22Rv1 (cell line): Measurements from ENCODE around the gene CLEC9A.

Experiments
- H3K27ac ChIP-seq: fragments of 450-650 bp; 2 replicates; pipeline ENCODE4 v1.5.1; 2017
- ZFX ChIP-seq: fragments of 450-650 bp; IDR thresholded peaks from 2 replicates; pipeline ENCODE4 v1.6.1; 2017; ENCODE audit warnings: antibody characterized with exemption, borderline replicate concordance
- TF ChIP-seq, protein P1 (sequence below): fragments of 450-650 bp; IDR thresholded peaks from 2 replicates; pipeline ENCODE4 v1.5.1; 2017; ENCODE audit warnings: mild to moderate bottlenecking

CLEC9A gene

DNA sequence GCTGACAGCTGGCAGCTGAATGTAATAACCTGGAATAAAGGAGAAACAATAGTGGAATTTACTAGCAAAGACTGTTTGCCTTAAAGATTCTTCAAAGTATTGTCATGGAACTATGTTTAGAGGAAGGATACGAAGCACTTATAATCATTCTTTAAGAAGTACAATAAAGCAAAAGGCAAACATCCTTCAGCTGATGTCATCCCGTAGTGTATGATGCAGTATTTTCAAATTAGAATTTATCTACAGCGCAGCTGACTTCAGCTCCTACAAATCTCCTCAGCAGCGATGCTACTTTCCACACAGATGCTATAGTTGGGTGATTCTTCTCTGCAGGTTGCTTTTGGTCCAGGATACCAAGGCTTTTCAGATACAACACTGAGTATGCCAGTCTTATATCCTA is 36.8 kb downstream of the CLEC9A start:
- TF ChIP-seq, protein P1, sequence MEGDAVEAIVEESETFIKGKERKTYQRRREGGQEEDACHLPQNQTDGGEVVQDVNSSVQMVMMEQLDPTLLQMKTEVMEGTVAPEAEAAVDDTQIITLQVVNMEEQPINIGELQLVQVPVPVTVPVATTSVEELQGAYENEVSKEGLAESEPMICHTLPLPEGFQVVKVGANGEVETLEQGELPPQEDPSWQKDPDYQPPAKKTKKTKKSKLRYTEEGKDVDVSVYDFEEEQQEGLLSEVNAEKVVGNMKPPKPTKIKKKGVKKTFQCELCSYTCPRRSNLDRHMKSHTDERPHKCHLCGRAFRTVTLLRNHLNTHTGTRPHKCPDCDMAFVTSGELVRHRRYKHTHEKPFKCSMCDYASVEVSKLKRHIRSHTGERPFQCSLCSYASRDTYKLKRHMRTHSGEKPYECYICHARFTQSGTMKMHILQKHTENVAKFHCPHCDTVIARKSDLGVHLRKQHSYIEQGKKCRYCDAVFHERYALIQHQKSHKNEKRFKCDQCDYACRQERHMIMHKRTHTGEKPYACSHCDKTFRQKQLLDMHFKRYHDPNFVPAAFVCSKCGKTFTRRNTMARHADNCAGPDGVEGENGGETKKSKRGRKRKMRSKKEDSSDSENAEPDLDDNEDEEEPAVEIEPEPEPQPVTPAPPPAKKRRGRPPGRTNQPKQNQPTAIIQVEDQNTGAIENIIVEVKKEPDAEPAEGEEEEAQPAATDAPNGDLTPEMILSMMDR, result no peak
- TF ChIP-seq ZFX, result no peak

DNA sequence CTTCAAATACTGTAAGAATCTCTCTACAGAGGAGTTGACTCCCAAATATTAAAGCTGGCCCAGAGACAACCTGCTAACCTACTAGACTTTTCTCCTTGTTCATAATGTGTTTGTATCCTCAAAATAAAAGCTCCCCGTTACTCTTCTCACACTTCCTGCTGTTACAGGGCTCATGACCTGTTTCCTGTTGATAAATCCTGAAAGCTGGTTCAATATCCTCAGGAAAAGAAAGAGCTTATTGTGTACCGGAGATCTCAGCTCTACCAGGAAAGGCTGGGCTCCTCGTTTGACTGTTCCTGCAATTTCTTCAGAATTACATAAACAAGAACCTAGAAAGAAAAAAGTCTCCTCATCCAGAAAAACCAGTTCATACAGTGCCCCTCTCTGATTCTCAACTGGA is 37.5 kb downstream of the CLEC9A start:
- no peak for TF ChIP-seq ZFX
- TF ChIP-seq, protein P1, result no peak
- no peak overlapping the region for H3K27ac ChIP-seq

More for the DNA sequence above, 36.8 kb downstream of the CLEC9A start:
- no peak overlapping the region for H3K27ac ChIP-seq

DNA sequence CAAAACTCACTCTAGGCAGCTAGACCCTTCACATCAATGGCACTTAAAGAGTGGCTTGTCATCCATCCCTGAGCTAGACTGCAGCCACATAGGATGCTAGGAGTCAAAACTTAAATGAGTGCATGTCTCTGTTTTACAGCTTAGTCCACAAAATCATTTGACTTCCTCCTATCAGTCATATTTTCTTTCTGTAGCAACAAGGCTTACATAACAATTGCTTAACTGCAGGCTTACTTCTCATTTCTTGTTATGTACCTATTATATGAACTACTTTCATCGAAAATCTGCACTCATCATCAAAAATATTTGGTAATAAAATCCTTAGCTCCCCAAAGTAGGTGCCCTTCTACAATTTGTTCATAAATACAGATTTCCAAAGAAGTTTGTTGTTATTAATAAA is 38.2 kb downstream of the CLEC9A start:
- no peak for TF ChIP-seq ZFX
- TF ChIP-seq, protein P1, result no peak
- H3K27ac ChIP-seq, result no peak overlapping the region

DNA sequence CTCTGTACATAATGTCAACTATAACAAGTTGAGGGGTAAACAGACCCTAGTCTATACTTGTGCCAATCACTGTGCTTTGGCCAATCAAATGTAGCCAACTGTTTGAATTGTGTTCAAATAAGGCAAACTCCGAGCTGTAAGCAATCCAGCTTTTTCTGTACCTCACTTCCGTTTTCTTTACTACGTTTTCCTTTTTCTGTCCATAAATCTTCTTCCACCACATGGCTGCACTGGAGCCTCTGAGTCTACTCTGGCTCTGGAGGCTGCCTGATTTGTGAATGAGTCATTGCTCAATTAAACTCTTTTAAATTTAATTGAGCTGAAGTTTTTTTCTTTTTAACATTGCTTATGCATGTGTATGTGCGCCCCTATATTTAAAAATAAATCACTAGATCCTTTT is 38.6 kb downstream of the CLEC9A start:
- no peak for TF ChIP-seq ZFX
- TF ChIP-seq, protein P1, result no peak
- H3K27ac ChIP-seq, result no peak overlapping the region

DNA sequence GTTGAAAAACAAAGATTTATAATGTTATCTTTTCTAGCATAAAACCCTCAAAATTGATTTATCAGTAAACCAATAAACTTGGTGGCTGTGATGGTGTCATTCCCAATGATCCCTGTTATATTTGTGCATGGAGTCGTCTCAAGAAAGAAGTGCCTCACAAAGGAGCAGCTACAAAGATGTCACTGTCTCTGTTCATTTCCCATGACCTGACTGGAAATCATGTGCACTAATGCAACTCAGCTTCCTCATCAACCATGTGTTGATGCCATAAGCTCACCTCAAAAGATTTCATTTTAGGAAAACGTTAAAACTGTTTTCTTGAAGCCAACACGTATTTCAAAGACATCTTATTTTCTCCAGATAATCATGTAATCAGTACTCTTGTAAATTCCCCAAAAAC is 39.5 kb downstream of the CLEC9A start:
- H3K27ac ChIP-seq, result no peak overlapping the region
- TF ChIP-seq, protein P1, result no peak
- TF ChIP-seq ZFX, result no peak

DNA sequence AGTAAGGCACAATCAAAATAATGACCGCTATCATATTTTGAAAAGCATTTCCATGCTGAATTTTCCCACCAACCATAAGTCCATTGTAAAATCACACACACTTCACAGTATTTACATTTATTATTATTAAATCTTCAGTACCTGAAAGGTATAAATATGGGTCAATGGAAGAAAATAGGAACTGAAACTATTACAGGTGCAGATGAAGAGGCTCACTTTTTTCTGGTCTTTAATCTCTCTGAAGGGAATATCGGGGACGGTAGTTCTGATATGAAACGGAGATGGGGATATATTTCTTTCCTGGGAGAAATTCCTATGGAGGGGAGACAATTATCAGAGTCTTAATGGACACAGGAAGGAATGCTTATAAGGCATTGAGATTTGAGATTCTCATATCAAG is 39.9 kb downstream of the CLEC9A start:
- TF ChIP-seq ZFX, result no peak
- TF ChIP-seq, protein P1, result no peak
- H3K27ac ChIP-seq, result no peak overlapping the region

DNA sequence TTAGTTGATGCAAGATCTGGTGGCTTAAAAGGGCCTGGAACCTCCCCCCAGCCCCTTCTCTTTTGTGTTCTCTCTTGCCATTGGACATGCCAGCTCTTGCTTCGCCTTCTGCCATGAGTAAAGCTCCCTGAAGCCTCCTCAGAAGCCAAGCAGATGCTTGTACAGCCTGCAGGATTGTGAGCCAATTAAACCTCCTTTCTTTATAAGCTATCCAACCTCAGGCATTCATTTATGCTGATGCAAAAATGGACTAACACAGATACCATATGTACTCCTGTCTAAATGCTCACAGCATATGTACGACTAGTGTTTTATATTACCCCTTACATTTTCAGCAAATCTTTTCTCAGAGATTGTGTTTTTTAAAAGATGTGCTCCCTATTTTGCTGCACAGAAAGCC is 41.6 kb downstream of the CLEC9A start:
- TF ChIP-seq, protein P1, result no peak
- no peak for TF ChIP-seq ZFX
- no peak overlapping the region for H3K27ac ChIP-seq
